Stimulated activated CD4-positive, alpha-beta T cell treated with anti-CD3 and anti-CD28 coated beads, TNF-alpha, amount 100 ng/mL, for 1 hour (primary cell): ENCODE results near the gene ERFE.

Experiments used
- DNase-seq, 3 donors: peaks; one replicate each; pipeline ENCODE4 v3.0.0-alpha.2; 2020; ENCODE audit warnings: low read depth in 3 of 3, low spot score in 1 of 3

Gene ERFE

GRCh38 chr2:238138331-238139195 lies 20.2 kb upstream of the ERFE start, which contains the start of gene KLHL30:
TSS of gene KLHL30 (plus strand) at chr2:238138668. CDS start at chr2:238140755, 2,087 bp downstream.
- no peak for DNase-seq

GRCh38 chr2:238139196-238140039 lies 19.4 kb upstream of the ERFE start:
- DNase-seq: peak in 1 of 3 donors; percentile 14

- DNase-seq: no peak
These were observed 18.7 kb upstream of the ERFE start for GRCh38 chr2:238140040-238140439.

GRCh38 chr2:238140721-238141540 lies 17.8 kb upstream of the ERFE start:
- no peak for DNase-seq

GRCh38 chr2:238141541-238142318 lies 17.0 kb upstream of the ERFE start:
- DNase-seq: no peak

GRCh38 chr2:238142382-238143205 lies 16.2 kb upstream of the ERFE start:
- DNase-seq: no peak

GRCh38 chr2:238143239-238143951 lies 15.4 kb upstream of the ERFE start:
- DNase-seq: no peak

GRCh38 chr2:238144262-238144661 lies 14.5 kb upstream of the ERFE start:
- no peak for DNase-seq

- no peak for DNase-seq
These were observed 13.7 kb upstream of the ERFE start for GRCh38 chr2:238145046-238145445.

- DNase-seq: no peak
These were observed 12.9 kb upstream of the ERFE start for GRCh38 chr2:238145851-238146250.

GRCh38 chr2:238146884-238147544 lies 11.8 kb upstream of the ERFE start:
- DNase-seq: no peak

- DNase-seq: no peak
These were observed 9.8 kb upstream of the ERFE start for GRCh38 chr2:238148981-238149380.

GRCh38 chr2:238149841-238150572 lies 8.8 kb upstream of the ERFE start:
- no peak for DNase-seq

- DNase-seq: no peak
These were observed 8.1 kb upstream of the ERFE start for GRCh38 chr2:238150686-238151085.

- no peak for DNase-seq
These were observed 7.6 kb upstream of the ERFE start for GRCh38 chr2:238151205-238151604.

GRCh38 chr2:238151628-238152235 lies 7.0 kb upstream of the ERFE start:
- DNase-seq: no peak
